Testis (tissue), 3 donors: ENCODE measurements around the gene PGC. TPM values are rescaled to one million over a fixed set of nuclear protein-coding genes. Genes with fewer than 3 reads are reported as not detected.

ENCODE experiments used
- DNase-seq: peaks from one replicate; pipeline ENCODE4 v3.0.0-alpha.2; 2019
- H3K27ac ChIP-seq, 2 donors: fragments of 200-600 bp; sonication (generic); one replicate each; pipeline ENCODE4 v1.5.1; 2019
- H3K27me3 ChIP-seq: fragments of 200-600 bp; sonication (generic); one replicate; pipeline ENCODE4 v1.5.1; 2019
- H3K36me3 ChIP-seq: fragments of 200-600 bp; sonication (generic); one replicate; pipeline ENCODE4 v1.5.1; 2017; ENCODE audit warnings: low read depth; ENCODE audit errors: missing control alignments
- H3K4me1 ChIP-seq: fragments of 200-600 bp; sonication (generic); one replicate; pipeline ENCODE4 v1.5.1; 2019
- H3K4me3 ChIP-seq, 2 donors: fragments of 200-600 bp; sonication (generic); one replicate each; pipeline ENCODE4 v1.5.1; 2017 to 2019
- H3K9me3 ChIP-seq: fragments of 200-600 bp; sonication (generic); one replicate; pipeline ENCODE4 v1.5.1; 2017
- CTCF ChIP-seq, 3 experiments: fragments of 450-650 bp in 2 of 3; fragments of 200-600 bp in 1 of 3; sonication (generic) in 1 of 3; IDR thresholded peaks; one replicate each; pipeline ENCODE4 v1.5.1; 2016 to 2019; ENCODE audit warnings: antibody characterized with exemption in 3 of 3, mild to moderate bottlenecking in 2 of 3, moderate library complexity in 1 of 3
- POLR2A ChIP-seq: fragments of 450-650 bp; IDR thresholded peaks from one replicate; pipeline ENCODE4 v1.6.1; 2017; ENCODE audit warnings: antibody characterized with exemption, mild to moderate bottlenecking, moderate library complexity
- WGBS, 2 donors: methylation state at CpG; one replicate each; pipeline ENCODE4 v1.1.5; 2018; 5-methylcytosine and 5-hydroxymethylcytosine counted together
- intact Hi-C: fragments of 100-400 bp; cut with DNase I; formaldehyde crosslinking; loops from one replicate; pipeline ENCODE4 v1.15.1; 2023; ENCODE audit warnings: low total_unique reads
- polyA plus RNA-seq: library from polyadenylated mRNA; stranded (reverse); fragments of 350-450 nt; fragmentation: Illumina TruSeq; extraction: RNeasy Lipid Tissue Mini Kit (QIAGEN cat#74804); gene quantifications from one replicate; pipeline ENCODE4 v1.2.3, GENCODE V29; 2014; ENCODE audit warnings: low read depth, low replicate concordance; ENCODE audit not compliant: insufficient read depth
- total RNA-seq, 2 donors: library from RNA; depleted of rRNA; stranded (reverse); fragments of >200 nt; gene quantifications; one replicate each; pipeline ENCODE4 v1.2.3, GENCODE V29; 2016

Gene PGC
- total and polyA plus RNA-seq, 3 donors from 2014 or later = 0.42 to 1.3 TPM; not detected in 1

DNA sequence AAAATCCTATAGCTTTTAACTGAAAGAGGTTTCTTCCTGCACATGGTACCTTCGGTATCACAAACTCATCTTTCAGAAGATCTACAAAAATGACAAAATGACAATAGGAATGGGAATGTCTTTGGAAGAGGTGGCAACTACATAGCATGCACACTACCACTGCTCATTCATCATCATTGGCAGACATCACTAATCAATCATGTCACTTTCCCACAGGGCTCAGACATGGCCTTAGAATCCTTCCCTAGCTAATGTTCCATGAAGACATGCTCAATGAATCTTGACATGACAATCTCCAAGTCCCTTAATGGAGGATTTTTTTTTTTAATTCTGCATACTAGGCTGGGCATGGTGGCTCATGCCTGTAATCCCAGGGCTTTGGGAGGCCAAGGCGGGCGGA is 3.2 kb upstream of the PGC start:
- H3K27me3 ChIP-seq = no peaks in the 10 kb centered on the region
- TF ChIP-seq POLR2A = no peak
- no peak for TF ChIP-seq CTCF (IDR thresholded peaks at IDR 0.05)
- DNase-seq = no peak
- H3K36me3 ChIP-seq = no peaks in the 10 kb centered on the region
- intact Hi-C loops = no loop called here
- no peak overlapping the region for H3K4me3 ChIP-seq
- no peaks in the 10 kb centered on the region for H3K9me3 ChIP-seq
- H3K4me1 ChIP-seq = no peaks in the 10 kb centered on the region
- H3K27ac ChIP-seq = no peak overlapping the region
- 92 to 96% methylated on average over 3 of the region's 3 CpGs for WGBS, 2 donors

- Histone ChIP-seq H3K36me3 (no peaks in the 10 kb centered on the region), H3K27ac (no peak overlapping the region), H3K9me3 (no peaks in the 10 kb centered on the region), H3K27me3 (no peaks in the 10 kb centered on the region), H3K4me3 (no peak overlapping the region), H3K4me1 (no peaks in the 10 kb centered on the region)
- no peak for DNase-seq
- WGBS, 2 donors = 94% methylated on average over 3 of the region's 3 CpGs; no CpG with 5 or more reads in 1 of the 2 donors
- intact Hi-C loops = no loop called here
- TF ChIP-seq POLR2A (no peak), CTCF (IDR thresholded peaks at IDR 0.05) (no peak)
Measured at GRCh38 chr6:41748542-41748941, 1.3 kb upstream of the PGC start.

DNA sequence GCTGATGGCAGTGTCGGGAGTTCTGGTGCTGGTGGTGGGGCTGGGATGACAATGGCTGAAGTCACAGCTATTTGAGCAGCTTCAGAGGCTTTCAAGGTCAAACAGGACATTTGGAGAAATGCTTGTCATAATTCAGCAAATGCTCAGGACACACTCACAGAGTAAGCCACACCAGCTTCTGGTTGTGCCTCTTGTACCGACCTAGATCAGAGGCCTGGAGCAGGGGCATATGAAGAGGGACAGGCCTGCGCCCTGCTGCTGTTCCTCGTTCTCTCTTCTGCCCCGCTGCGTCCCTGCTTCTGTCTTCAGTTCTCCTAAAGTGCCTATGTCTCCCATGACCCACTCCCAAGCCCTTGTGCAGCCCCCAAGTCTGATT is 893 bp upstream of the PGC start:
- Histone ChIP-seq H3K9me3 (no peaks in the 10 kb centered on the region), H3K27me3 (no peaks in the 10 kb centered on the region), H3K27ac (no peak overlapping the region), H3K4me3 (no peak overlapping the region), H3K36me3 (no peaks in the 10 kb centered on the region), H3K4me1 (no peaks in the 10 kb centered on the region)
- WGBS, 2 donors = 92 to 95% methylated on average over 6 of the region's 6 CpGs
- no peak for TF ChIP-seq POLR2A
- no peak for TF ChIP-seq CTCF (IDR thresholded peaks at IDR 0.05)
- intact Hi-C loops = no loop called here
- no peak for DNase-seq

DNA sequence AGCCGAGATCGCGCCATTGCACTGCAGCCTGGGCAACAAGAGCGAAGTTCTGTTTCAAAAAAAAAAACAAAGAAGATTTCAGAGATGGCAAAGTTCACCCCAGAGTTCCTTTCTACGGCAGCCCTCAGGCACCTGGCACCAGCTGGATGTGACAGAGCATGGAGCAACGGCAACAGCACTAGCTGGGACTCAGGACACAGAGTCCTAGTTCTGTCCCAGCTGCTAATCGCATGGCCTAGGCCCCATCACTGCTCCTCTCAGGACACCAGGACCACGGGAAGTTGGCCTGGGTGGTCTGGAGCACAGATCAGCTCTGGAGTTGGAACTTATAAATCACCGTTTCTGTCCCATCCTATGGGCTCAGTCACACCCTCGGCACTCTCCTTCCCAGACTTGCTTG is 1.1 kb downstream of the PGC start:
- no peaks in the 10 kb centered on the region for H3K27me3 ChIP-seq
- no peaks in the 10 kb centered on the region for H3K4me1 ChIP-seq
- intact Hi-C loops = no loop called here
- no peaks in the 10 kb centered on the region for H3K36me3 ChIP-seq
- no peak overlapping the region for H3K27ac ChIP-seq
- TF ChIP-seq CTCF (IDR thresholded peaks at IDR 0.05) = no peak
- TF ChIP-seq POLR2A = no peak
- H3K4me3 ChIP-seq = no peak overlapping the region
- no peak for DNase-seq
- 76 to 93% methylated on average over 10 of the region's 10 CpGs for WGBS, 2 donors
- no peaks in the 10 kb centered on the region for H3K9me3 ChIP-seq

DNA sequence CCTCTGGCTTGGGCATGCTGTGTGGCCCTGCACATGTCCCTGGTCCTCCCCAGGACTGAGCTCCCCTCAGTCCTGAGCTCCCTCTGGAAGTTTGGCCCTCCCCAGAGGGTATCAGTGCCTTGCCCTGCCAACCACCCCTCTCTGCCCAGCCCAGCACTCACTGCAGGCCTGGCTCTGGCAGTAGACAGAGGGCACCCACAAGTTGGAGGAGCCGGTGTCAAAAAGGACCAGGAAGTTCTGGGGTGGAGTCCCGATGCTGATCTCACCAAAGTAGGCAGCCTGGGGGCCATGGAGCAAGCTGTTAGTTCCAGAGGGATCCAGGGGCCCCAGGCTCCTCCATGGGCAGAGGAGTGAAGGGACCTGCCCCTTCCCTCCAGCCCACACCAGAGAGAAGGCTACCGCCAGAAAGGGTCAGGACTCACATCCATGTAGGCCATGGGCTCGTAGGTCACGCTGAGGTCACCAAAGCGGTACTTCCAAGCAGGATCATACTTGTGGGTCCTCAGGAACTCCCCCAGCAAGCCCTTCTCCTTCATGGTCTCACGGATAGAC is 2.9 kb downstream of the PGC start:
- TF ChIP-seq POLR2A (no peak), CTCF (IDR thresholded peaks at IDR 0.05) (no peak)

More for the DNA sequence above, 2.9 kb downstream of the PGC start:
- H3K27me3 ChIP-seq = no peaks in the 10 kb centered on the region
- no peak overlapping the region for H3K27ac ChIP-seq
- no peaks in the 10 kb centered on the region for H3K4me1 ChIP-seq
- intact Hi-C loops = no loop called here
- WGBS, 2 donors = 89 to 93% methylated on average over 5 to 7 of the region's 7 CpGs
- H3K9me3 ChIP-seq = no peaks in the 10 kb centered on the region
- no peak overlapping the region for H3K4me3 ChIP-seq
- H3K36me3 ChIP-seq = no peaks in the 10 kb centered on the region
- DNase-seq = no peak
